Mesenchymal stem cell (in vitro differentiated cells and primary cell): ENCODE measurements around the gene PTPRN2.

ENCODE experiments used
- DNase-seq: peaks from one replicate; pipeline ENCODE4 v3.0.0-alpha.2; 2013
- H2AFZ ChIP-seq: one replicate; pipeline ENCODE4 v1.6.1; 2013; ENCODE audit warnings: low read depth, mild to moderate bottlenecking, control low read depth, inconsistent platforms, low read length, moderate library complexity
- H2AK5ac ChIP-seq: 2 replicates; pipeline ENCODE4 v1.6.1; 2013; ENCODE audit warnings: low read length, moderate library complexity, mild to moderate bottlenecking, inconsistent platforms; ENCODE audit not compliant: severe bottlenecking
- H2BK120ac ChIP-seq: one replicate; pipeline ENCODE4 v1.6.1; 2013; ENCODE audit warnings: low read depth, mild to moderate bottlenecking, inconsistent platforms, low read length, moderate library complexity
- H2BK12ac ChIP-seq, 2 experiments: one replicate each; pipeline ENCODE4 v1.6.1; 2013; ENCODE audit warnings: inconsistent platforms in 2 of 2, low read length in 2 of 2, mild to moderate bottlenecking in 2 of 2, moderate library complexity in 2 of 2, control low read depth in 1 of 2
- H2BK15ac ChIP-seq: one replicate; pipeline ENCODE4 v1.6.1; 2013; ENCODE audit warnings: mild to moderate bottlenecking, low read depth, inconsistent platforms; ENCODE audit not compliant: poor library complexity, severe bottlenecking
- H2BK5ac ChIP-seq: 2 replicates; pipeline ENCODE4 v1.6.1; 2013; ENCODE audit warnings: low read depth, mild to moderate bottlenecking, low read length, control low read depth, inconsistent platforms; ENCODE audit not compliant: poor library complexity, severe bottlenecking
- H3K14ac ChIP-seq, 2 experiments: one replicate each; pipeline ENCODE4 v1.6.1; 2013; ENCODE audit warnings: inconsistent platforms in 2 of 2, low read length in 2 of 2, control low read depth in 1 of 2, mild to moderate bottlenecking in 1 of 2, moderate library complexity in 1 of 2
- H3K18ac ChIP-seq, 2 experiments: one replicate each; pipeline ENCODE4 v1.6.1; 2013; ENCODE audit warnings: inconsistent platforms in 2 of 2, low read length in 2 of 2, control low read depth in 1 of 2, low read depth in 1 of 2, mild to moderate bottlenecking in 1 of 2
- H3K23ac ChIP-seq, 2 experiments: one replicate each; pipeline ENCODE4 v1.6.1; 2013; ENCODE audit warnings: inconsistent platforms in 2 of 2, low read length in 2 of 2, mild to moderate bottlenecking in 2 of 2, moderate library complexity in 2 of 2, control low read depth in 1 of 2
- H3K27ac ChIP-seq: 2 replicates; pipeline ENCODE4 v1.5.1; 2013; ENCODE audit warnings: mild to moderate bottlenecking, moderate library complexity, low read length, control low read depth, inconsistent platforms; ENCODE audit not compliant: poor library complexity, severe bottlenecking
- H3K27me3 ChIP-seq, 2 experiments: 2 replicates each; pipeline versions ENCODE4 v1.6.1 to v1.7.0; 2013; ENCODE audit warnings: low read length in 2 of 2, mild to moderate bottlenecking in 2 of 2, moderate library complexity in 2 of 2, control low read depth in 1 of 2, inconsistent platforms in 1 of 2; ENCODE audit not compliant: control insufficient read depth in 1 of 2, insufficient read depth in 1 of 2
- H3K36me3 ChIP-seq, 2 experiments: 2 replicates each; pipeline versions ENCODE4 v1.6.1 to v1.7.0; 2013; ENCODE audit warnings: low read length in 2 of 2, control low read depth in 1 of 2, inconsistent platforms in 1 of 2, low read depth in 1 of 2, mild to moderate bottlenecking in 1 of 2; ENCODE audit not compliant: insufficient read depth in 2 of 2, control insufficient read depth in 1 of 2
- H3K4ac ChIP-seq, 2 experiments: one replicate each; pipeline ENCODE4 v1.6.1; 2013; ENCODE audit warnings: inconsistent platforms in 2 of 2, low read length in 2 of 2, mild to moderate bottlenecking in 2 of 2, moderate library complexity in 2 of 2, control low read depth in 1 of 2, low read depth in 1 of 2
- H3K4me1 ChIP-seq: 2 replicates; pipeline ENCODE4 v1.6.1; 2013; ENCODE audit warnings: low read depth, low read length, control low read depth; ENCODE audit not compliant: control insufficient read depth, insufficient read depth
- H3K4me2 ChIP-seq: 2 replicates; pipeline ENCODE4 v1.6.1; 2013; ENCODE audit warnings: low read length, mild to moderate bottlenecking, inconsistent platforms; ENCODE audit not compliant: poor library complexity, severe bottlenecking
- H3K4me3 ChIP-seq, 2 experiments: 2 replicates each; pipeline versions ENCODE4 v1.5.1 to v1.7.0; 2013; ENCODE audit warnings: low read length in 2 of 2, mild to moderate bottlenecking in 2 of 2, control low read depth in 1 of 2, low read depth in 1 of 2; ENCODE audit not compliant: insufficient read depth in 1 of 2
- H3K79me1 ChIP-seq: replicated peaks from 2 replicates; pipeline ENCODE4 v1.6.1; 2013; ENCODE audit warnings: mild to moderate bottlenecking, control low read depth, low read length, inconsistent platforms; ENCODE audit not compliant: poor library complexity, severe bottlenecking
- H3K9ac ChIP-seq: 2 replicates; pipeline ENCODE4 v1.7.0; 2013; ENCODE audit warnings: mild to moderate bottlenecking, low read length, moderate library complexity
- H3K9me3 ChIP-seq: 2 replicates; pipeline ENCODE4 v1.7.0; 2013; ENCODE audit warnings: mild to moderate bottlenecking, low read length; ENCODE audit not compliant: control insufficient read depth
- H4K8ac ChIP-seq: one replicate; pipeline ENCODE4 v1.6.1; 2013; ENCODE audit warnings: inconsistent platforms, mild to moderate bottlenecking, low read length, moderate library complexity
- H4K91ac ChIP-seq: one replicate; pipeline ENCODE4 v1.6.1; 2013; ENCODE audit warnings: mild to moderate bottlenecking, low read length, inconsistent platforms
- WGBS: methylation state at CpG from one replicate; pipeline ENCODE4 v1.1.7; 2013; ENCODE audit warnings: mixed read lengths; 5-methylcytosine and 5-hydroxymethylcytosine counted together

Gene PTPRN2

GRCh38 chr7:157714166-157715070 is 873.2 kb downstream of the PTPRN2 start:
- H3K14ac ChIP-seq = no peak overlapping the region
- no peak overlapping the region for H4K91ac ChIP-seq
- no peak overlapping the region for H3K4ac ChIP-seq
- no peaks in the 10 kb centered on the region for H3K79me1 ChIP-seq
- no peak overlapping the region for H3K18ac ChIP-seq
- H3K4me3 ChIP-seq = no peak overlapping the region
- H3K4me2 ChIP-seq = no peak overlapping the region
- no peak overlapping the region for H2BK5ac ChIP-seq
- DNase-seq = no peak
- no peak overlapping the region for H4K8ac ChIP-seq
- no peak overlapping the region for H2BK120ac ChIP-seq
- no peaks in the 10 kb centered on the region for H3K36me3 ChIP-seq
- H2BK12ac ChIP-seq = no peak overlapping the region
- no peaks in the 10 kb centered on the region for H3K9me3 ChIP-seq
- H3K27me3 ChIP-seq = no peaks in the 10 kb centered on the region
- H3K9ac ChIP-seq = no peak overlapping the region
- no peaks in the 10 kb centered on the region for H3K4me1 ChIP-seq
- no peak overlapping the region for H2AFZ ChIP-seq
- no peak overlapping the region for H2AK5ac ChIP-seq
- whole genome bisulfite sequencing = 89% methylated on average over 28 of the region's 29 CpGs
- H3K23ac ChIP-seq = no peak overlapping the region
- no peak overlapping the region for H2BK15ac ChIP-seq
- no peak overlapping the region for H3K27ac ChIP-seq

GRCh38 chr7:157713591-157713990 is 874.0 kb downstream of the PTPRN2 start:
- H2BK15ac ChIP-seq = no peak overlapping the region
- H4K91ac ChIP-seq = no peak overlapping the region
- no peak overlapping the region for H3K18ac ChIP-seq
- H3K27ac ChIP-seq = no peak overlapping the region
- no peak overlapping the region for H4K8ac ChIP-seq
- H2AFZ ChIP-seq = no peak overlapping the region
- H2BK12ac ChIP-seq = no peak overlapping the region
- no peaks in the 10 kb centered on the region for H3K36me3 ChIP-seq
- H3K9ac ChIP-seq = no peak overlapping the region
- no peak overlapping the region for H3K4me2 ChIP-seq
- H2BK5ac ChIP-seq = no peak overlapping the region
- no peak overlapping the region for H3K14ac ChIP-seq
- H3K4me3 ChIP-seq = no peak overlapping the region
- H3K23ac ChIP-seq = no peak overlapping the region
- H3K9me3 ChIP-seq = no peaks in the 10 kb centered on the region
- no peak overlapping the region for H3K4ac ChIP-seq
- H3K4me1 ChIP-seq = no peaks in the 10 kb centered on the region
- H2AK5ac ChIP-seq = no peak overlapping the region
- no peak overlapping the region for H2BK120ac ChIP-seq
- no peaks in the 10 kb centered on the region for H3K79me1 ChIP-seq
- WGBS = 89% methylated on average over 16 of the region's 16 CpGs
- DNase-seq = no peak
- H3K27me3 ChIP-seq = no peaks in the 10 kb centered on the region

- Histone ChIP-seq H2BK15ac (no peak overlapping the region), H4K8ac (no peak overlapping the region), H3K18ac (no peak overlapping the region), H2BK5ac (no peak overlapping the region), H3K4me3 (no peak overlapping the region), H2AFZ (no peak overlapping the region), H3K4me2 (no peak overlapping the region), H3K14ac (no peak overlapping the region), H3K79me1 (no peaks in the 10 kb centered on the region), H4K91ac (no peak overlapping the region), H3K4ac (no peak overlapping the region), H2BK12ac (no peak overlapping the region), H3K23ac (no peak overlapping the region), H3K9ac (no peak overlapping the region), H3K9me3 (no peaks in the 10 kb centered on the region), H3K27ac (no peak overlapping the region), H3K36me3 (no peaks in the 10 kb centered on the region), H2BK120ac (no peak overlapping the region), H2AK5ac (no peak overlapping the region), H3K4me1 (no peaks in the 10 kb centered on the region), H3K27me3 (no peaks in the 10 kb centered on the region)
- no peak for DNase-seq
- 72% methylated on average over 15 of the region's 15 CpGs for WGBS
Measured at GRCh38 chr7:157712666-157713235, 874.9 kb downstream of the PTPRN2 start.

- WGBS = 89% methylated on average over 21 of the region's 27 CpGs
- Histone ChIP-seq H2BK5ac (no peak overlapping the region), H3K36me3 (no peaks in the 10 kb centered on the region), H3K27ac (no peak overlapping the region), H2BK12ac (no peak overlapping the region), H2AK5ac (no peak overlapping the region), H3K9ac (no peak overlapping the region), H3K4me3 (no peak overlapping the region), H2AFZ (no peak overlapping the region), H2BK15ac (no peak overlapping the region), H3K14ac (no peak overlapping the region), H3K9me3 (no peaks in the 10 kb centered on the region), H3K4me2 (no peak overlapping the region), H3K18ac (no peak overlapping the region), H2BK120ac (no peak overlapping the region), H3K23ac (no peak overlapping the region), H4K8ac (no peak overlapping the region), H3K4me1 (no peaks in the 10 kb centered on the region), H3K27me3 (no peaks in the 10 kb centered on the region), H3K4ac (no peak overlapping the region), H4K91ac (no peak overlapping the region), H3K79me1 (no peaks in the 10 kb centered on the region)
- DNase-seq = no peak
Measured at GRCh38 chr7:157711353-157711888, 876.2 kb downstream of the PTPRN2 start.
